Neuronal stem cell (in vitro differentiated cells): ENCODE measurements around the gene ADAP1.

Experiments
- DNase-seq: peaks from one replicate; pipeline ENCODE4 v3.0.0-alpha.2; 2013; ENCODE audit warnings: low spot score
- H2AFZ ChIP-seq: one replicate; pipeline ENCODE4 v1.6.1; 2013; ENCODE audit warnings: mild to moderate bottlenecking, low read length, inconsistent platforms
- H2AK5ac ChIP-seq: 2 replicates; pipeline ENCODE4 v1.6.1; 2013; ENCODE audit warnings: low read depth, mild to moderate bottlenecking, inconsistent platforms, low read length, moderate library complexity, mixed read lengths
- H2BK120ac ChIP-seq: 2 replicates; pipeline ENCODE4 v1.6.1; 2013; ENCODE audit warnings: low read depth, mild to moderate bottlenecking, inconsistent platforms, low read length, moderate library complexity, mixed read lengths
- H2BK12ac ChIP-seq: one replicate; pipeline ENCODE4 v1.6.1; 2013; ENCODE audit warnings: low read length, inconsistent platforms
- H2BK15ac ChIP-seq: 2 replicates; pipeline ENCODE4 v1.6.1; 2013; ENCODE audit warnings: mild to moderate bottlenecking, low read length, inconsistent platforms, mixed read lengths
- H2BK5ac ChIP-seq: one replicate; pipeline ENCODE4 v1.6.1; 2013; ENCODE audit warnings: inconsistent platforms, mild to moderate bottlenecking, low read length, moderate library complexity
- H3K14ac ChIP-seq: one replicate; pipeline ENCODE4 v1.6.1; 2013; ENCODE audit warnings: low read length, inconsistent platforms
- H3K18ac ChIP-seq: 2 replicates; pipeline ENCODE4 v1.6.1; 2013; ENCODE audit warnings: low read length, inconsistent platforms
- H3K23ac ChIP-seq: 2 replicates; pipeline ENCODE4 v1.6.1; 2013; ENCODE audit warnings: low read depth, mild to moderate bottlenecking, mixed read lengths, low read length, inconsistent platforms; ENCODE audit not compliant: poor library complexity
- H3K27ac ChIP-seq: replicated peaks from 3 replicates; pipeline ENCODE4 v1.5.1; 2013; ENCODE audit warnings: low read length, inconsistent platforms
- H3K27me3 ChIP-seq, 3 experiments: 2 replicates each; pipeline ENCODE4 v1.6.1; 2013; ENCODE audit warnings: low read length in 3 of 3, mild to moderate bottlenecking in 2 of 3, inconsistent platforms in 1 of 3, low read depth in 1 of 3, mixed read lengths in 1 of 3, moderate library complexity in 1 of 3; ENCODE audit not compliant: control insufficient read depth in 3 of 3, insufficient read depth in 3 of 3
- H3K36me3 ChIP-seq, 2 donors: replicated peaks in 1 of 2; 2 replicates each; pipeline ENCODE4 v1.6.1; 2013; ENCODE audit warnings: low read length in 2 of 2; ENCODE audit not compliant: control insufficient read depth in 2 of 2, insufficient read depth in 2 of 2
- H3K4ac ChIP-seq: 2 replicates; pipeline ENCODE4 v1.6.1; 2013; ENCODE audit warnings: inconsistent platforms, mild to moderate bottlenecking, low read length, moderate library complexity
- H3K4me1 ChIP-seq, 2 donors: 1 replicate in 1 of 2; 2 replicates in 1 of 2; pipeline ENCODE4 v1.6.1; 2013; ENCODE audit warnings: low read length in 2 of 2, low read depth in 1 of 2; ENCODE audit not compliant: control insufficient read depth in 2 of 2, insufficient read depth in 1 of 2
- H3K4me2 ChIP-seq: one replicate; pipeline ENCODE4 v1.6.1; 2013; ENCODE audit warnings: mild to moderate bottlenecking, low read length, inconsistent platforms; ENCODE audit not compliant: insufficient read depth, poor library complexity, severe bottlenecking
- H3K4me3 ChIP-seq, 2 donors: 2 replicates each; pipeline ENCODE4 v1.5.1; 2013; ENCODE audit warnings: low read length in 2 of 2, mild to moderate bottlenecking in 2 of 2, inconsistent platforms in 1 of 2, moderate library complexity in 1 of 2
- H3K79me1 ChIP-seq: one replicate; pipeline ENCODE4 v1.6.1; 2013; ENCODE audit warnings: low read depth, mild to moderate bottlenecking, inconsistent platforms, low read length, moderate library complexity
- H3K9ac ChIP-seq: one replicate; pipeline ENCODE4 v1.6.1; 2013; ENCODE audit warnings: mild to moderate bottlenecking, low read depth, low read length, inconsistent platforms; ENCODE audit not compliant: poor library complexity
- H3K9me3 ChIP-seq, 2 donors: replicated peaks in 1 of 2; 2 replicates each; pipeline versions ENCODE3 to v1.6.1; 2013; ENCODE audit warnings: low read length in 2 of 2, mild to moderate bottlenecking in 2 of 2, inconsistent platforms in 1 of 2, low read depth in 1 of 2, mixed read lengths in 1 of 2, moderate library complexity in 1 of 2; ENCODE audit not compliant: control insufficient read depth in 2 of 2, insufficient read depth in 1 of 2
- H4K8ac ChIP-seq: one replicate; pipeline ENCODE4 v1.6.1; 2013; ENCODE audit warnings: low read depth, mild to moderate bottlenecking, inconsistent platforms, low read length, moderate library complexity
- H4K91ac ChIP-seq: one replicate; pipeline ENCODE4 v1.6.1; 2013; ENCODE audit warnings: low read length, low read depth, mild to moderate bottlenecking, inconsistent platforms; ENCODE audit not compliant: poor library complexity
- WGBS, 2 donors: extraction: QIAGEN DNeasy Blood & Tissue Kit; methylation state at CpG; one replicate each; pipeline ENCODE4 v1.1.7; 2013; ENCODE audit warnings: missing lambda C conversion rate in 2 of 2, mixed read lengths in 1 of 2; ENCODE audit not compliant: insufficient read length in 2 of 2, insufficient replicate concordance in 1 of 2; ENCODE audit errors: extremely low coverage in 2 of 2; 5-methylcytosine and 5-hydroxymethylcytosine counted together

The ADAP1 gene

GRCh38 chr7:972110-972509, 17.6 kb upstream of the ADAP1 start:
- Histone ChIP-seq H2BK5ac (no peak overlapping the region), H4K8ac (no peak overlapping the region), H3K36me3 (peaks cover 24 to 60% of the 10 kb centered on the region in 2 donors), H3K18ac (no peak overlapping the region), H3K9me3 (no peaks in the 10 kb centered on the region), H2BK12ac (no peak overlapping the region), H3K27ac (no peak overlapping the region), H4K91ac (no peak overlapping the region), H2BK120ac (no peak overlapping the region), H3K27me3 (no peaks in the 10 kb centered on the region), H3K79me1 (peaks cover 21% of the 10 kb centered on the region), H3K4me3 (no peak overlapping the region), H2AFZ (no peak overlapping the region), H3K23ac (no peak overlapping the region), H3K9ac (no peak overlapping the region), H3K4me1 (peaks cover 6 to 11% of the 10 kb centered on the region in 2 donors), H3K4me2 (no peak overlapping the region), H3K4ac (no peak overlapping the region), H2AK5ac (no peak overlapping the region), H3K14ac (no peak overlapping the region), H2BK15ac (no peak overlapping the region)
- WGBS, 2 donors, result no CpG with 5 or more reads among the region's 12 CpGs
- DNase-seq, result no peak

- H3K27me3 ChIP-seq, result no peaks in the 10 kb centered on the region
- WGBS, 2 donors, result no CpG with 5 or more reads among the region's 6 CpGs
- H3K4me2 ChIP-seq, result no peak overlapping the region
- H2BK120ac ChIP-seq, result no peak overlapping the region
- H3K79me1 ChIP-seq, result peaks cover 21% of the 10 kb centered on the region
- H3K4me1 ChIP-seq, result peaks cover 2 to 6% of the 10 kb centered on the region in 2 donors
- H3K4me3 ChIP-seq, result no peak overlapping the region
- no peaks in the 10 kb centered on the region for H3K9me3 ChIP-seq
- no peak overlapping the region for H3K18ac ChIP-seq
- no peak overlapping the region for H2AK5ac ChIP-seq
- H3K14ac ChIP-seq, result no peak overlapping the region
- no peak overlapping the region for H2BK5ac ChIP-seq
- no peak overlapping the region for H3K4ac ChIP-seq
- no peak overlapping the region for H3K23ac ChIP-seq
- H3K27ac ChIP-seq, result no peak overlapping the region
- no peak overlapping the region for H2BK12ac ChIP-seq
- no peak overlapping the region for H4K8ac ChIP-seq
- H2AFZ ChIP-seq, result no peak overlapping the region
- H2BK15ac ChIP-seq, result no peak overlapping the region
- no peak for DNase-seq
- H3K9ac ChIP-seq, result no peak overlapping the region
- H4K91ac ChIP-seq, result no peak overlapping the region
- peaks cover 24 to 70% of the 10 kb centered on the region in 2 donors for H3K36me3 ChIP-seq
These were observed 16.3 kb upstream of the ADAP1 start for GRCh38 chr7:970744-971143.

GRCh38 chr7:969403-969802, 14.9 kb upstream of the ADAP1 start:
- Histone ChIP-seq H4K91ac (no peak overlapping the region), H2AFZ (no peak overlapping the region), H4K8ac (no peak overlapping the region), H3K4me1 (peaks cover 7 to 8% of the 10 kb centered on the region in 2 donors), H3K14ac (no peak overlapping the region), H3K27me3 (no peaks in the 10 kb centered on the region), H3K4ac (no peak overlapping the region), H2BK120ac (no peak overlapping the region), H3K9ac (no peak overlapping the region), H3K27ac (no peak overlapping the region), H3K18ac (no peak overlapping the region), H2BK5ac (no peak overlapping the region), H3K9me3 (no peaks in the 10 kb centered on the region), H2BK12ac (no peak overlapping the region), H2BK15ac (no peak overlapping the region), H3K4me2 (peak overlapping the region; percentile 3), H2AK5ac (no peak overlapping the region), H3K4me3 (no peak overlapping the region), H3K79me1 (peaks cover 16% of the 10 kb centered on the region), H3K36me3 (peaks cover 26 to 70% of the 10 kb centered on the region in 2 donors), H3K23ac (no peak overlapping the region)
- no peak for DNase-seq
- no CpG with 5 or more reads among the region's 11 CpGs for WGBS, 2 donors

- Histone ChIP-seq H3K4me2 (no peak overlapping the region), H3K18ac (no peak overlapping the region), H3K4ac (no peak overlapping the region), H3K36me3 (peaks cover 26 to 69% of the 10 kb centered on the region in 2 donors), H3K27me3 (no peaks in the 10 kb centered on the region), H3K4me1 (peaks cover 4 to 13% of the 10 kb centered on the region in 2 donors), H2BK15ac (no peak overlapping the region), H2BK12ac (no peak overlapping the region), H2BK120ac (no peak overlapping the region), H3K23ac (peak overlapping the region; percentile 3), H3K27ac (no peak overlapping the region), H4K8ac (no peak overlapping the region), H3K9me3 (no peaks in the 10 kb centered on the region), H3K79me1 (peaks cover 13% of the 10 kb centered on the region), H2AK5ac (no peak overlapping the region), H3K14ac (no peak overlapping the region), H2BK5ac (no peak overlapping the region), H3K4me3 (no peak overlapping the region), H3K9ac (no peak overlapping the region), H4K91ac (no peak overlapping the region), H2AFZ (no peak overlapping the region)
- no CpG with 5 or more reads among the region's 24 CpGs for WGBS, 2 donors
- DNase-seq, result no peak
These were observed 14.0 kb upstream of the ADAP1 start for GRCh38 chr7:968205-969105.
